Transverse colon (tissue), 4 donors: ENCODE data around the gene OTUD7B.
"Not testable (repeated sequence)": the region's sequence is repeated elsewhere in the genome, so short reads cannot be mapped to it uniquely, and the experiment has no call there.

ENCODE experiments used
- CTCF ChIP-seq, 5 experiments: fragments of 200-600 bp in 3 of 5; fragments of 450-650 bp in 2 of 5; sonication (generic) in 3 of 5; IDR thresholded peaks; 1 replicate in 2 of 5; 2 replicates in 3 of 5; pipeline ENCODE4 v1.5.1; 2016 to 2017; ENCODE audit warnings: antibody characterized with exemption in 5 of 5, inconsistent platforms in 3 of 5, mild to moderate bottlenecking in 2 of 5, moderate library complexity in 1 of 5
- EP300 ChIP-seq: sonication (generic); formaldehyde crosslinking; IDR thresholded peaks from one replicate; pipeline ENCODE4 v1.6.1; 2017; ENCODE audit warnings: antibody characterized with exemption, low read depth
- POLR2A ChIP-seq: fragments of 450-650 bp; IDR thresholded peaks from one replicate; pipeline ENCODE4 v1.6.1; 2016; ENCODE audit warnings: antibody characterized with exemption, mild to moderate bottlenecking, moderate library complexity
- POLR2AphosphoS5 ChIP-seq, 3 donors: sonication (generic); formaldehyde crosslinking; IDR thresholded peaks; one replicate each; pipeline ENCODE4 v1.6.1; 2016; ENCODE audit warnings: antibody characterized with exemption in 3 of 3

DNA sequence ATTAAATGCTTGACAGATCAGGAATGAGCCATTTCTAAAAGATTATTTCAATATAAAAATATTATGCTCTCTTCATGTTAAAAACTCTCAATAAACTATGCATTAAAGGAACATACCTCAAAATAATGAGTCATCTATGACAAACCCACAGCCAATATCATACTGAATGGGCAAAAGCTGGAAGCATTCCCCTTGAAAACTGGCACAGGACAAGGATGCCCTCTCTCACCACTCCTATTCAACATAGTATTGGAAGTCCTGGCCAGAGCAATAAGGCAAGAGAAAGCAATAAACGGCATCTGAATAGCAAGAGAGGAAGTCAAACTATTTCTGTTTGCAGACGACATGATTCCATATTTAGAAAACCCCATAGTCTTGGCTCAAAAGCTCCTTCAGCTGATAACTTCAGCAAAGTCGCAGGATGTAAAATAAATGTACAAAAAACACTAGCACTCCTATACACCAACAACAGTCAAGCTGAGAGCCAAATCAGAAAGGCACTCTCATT, 41.4 kb upstream of the OTUD7B start:
- not testable (repeated sequence) for TF ChIP-seq CTCF (IDR thresholded peaks at IDR 0.05); EP300; POLR2A; POLR2AphosphoS5 (IDR thresholded peaks at IDR 0.05)
